MCF 10A (cell line): Measurements from ENCODE around the gene HOXB6. TPM values are rescaled to one million over a fixed set of nuclear protein-coding genes. Genes with fewer than 3 reads are reported as not detected.

ENCODE experiments used
- BruUV-seq: library from RNA; stranded (reverse); fragments of 400-500 nt; replicated peaks from 2 replicates; lab custom pipeline; 2021; lab: Mats Ljungman, UMichigan
- CTCF ChIA-PET: fragments of 300-600 bp; sonication (Branson Sonifier 250); formaldehyde crosslinking; extraction: SDS; loops from one replicate; lab custom pipeline; 2021; ENCODE audit warnings: antibody characterized with exemption, inconsistent platforms; lab: Yijun Ruan, JAX
- POLR2A ChIA-PET: fragments of 300-600, 350-650 bp; sonication (Branson Sonifier 250); formaldehyde crosslinking; extraction: SDS; loops from one replicate; lab custom pipeline; 2020; ENCODE audit warnings: antibody characterized with exemption, inconsistent platforms; lab: Yijun Ruan, JAX
- DNase-seq: peaks from one replicate; pipeline ENCODE4 v3.0.0-alpha.2; 2018; ENCODE audit not compliant: unreplicated experiment
- H3K27ac Mint-ChIP-seq: one replicate; pipeline ENCODE4 v1.8.0; 2022; ENCODE audit warnings: mild to moderate bottlenecking, low read depth, mixed read lengths; ENCODE audit not compliant: unreplicated experiment
- H3K27me3 Mint-ChIP-seq: one replicate; pipeline ENCODE4 v1.8.0; 2022; ENCODE audit warnings: mixed read lengths; ENCODE audit not compliant: insufficient read depth, unreplicated experiment
- H3K36me3 Mint-ChIP-seq: one replicate; pipeline ENCODE4 v1.8.0; 2022; ENCODE audit warnings: mild to moderate bottlenecking, moderate library complexity, mixed read lengths; ENCODE audit not compliant: insufficient read depth, unreplicated experiment
- H3K4me1 Mint-ChIP-seq: one replicate; pipeline ENCODE4 v1.8.0; 2022; ENCODE audit warnings: mixed read lengths; ENCODE audit not compliant: insufficient read depth, unreplicated experiment
- H3K4me3 Mint-ChIP-seq: one replicate; pipeline ENCODE4 v1.8.0; 2022; ENCODE audit warnings: mild to moderate bottlenecking, moderate library complexity, mixed read lengths; ENCODE audit not compliant: unreplicated experiment
- H3K9me3 Mint-ChIP-seq: one replicate; pipeline ENCODE4 v1.8.0; 2022; ENCODE audit warnings: mixed read lengths; ENCODE audit not compliant: unreplicated experiment
- CTCF ChIP-seq: fragments of 200-600 bp; IDR thresholded peaks from one replicate; pipeline ENCODE4 v1.8.0; 2022; ENCODE audit warnings: antibody characterized with exemption, mild to moderate bottlenecking; ENCODE audit not compliant: unreplicated experiment
- intact Hi-C: fragments of 100-400 bp; cut with micrococcal nuclease; formaldehyde crosslinking; loops from 2 replicates; pipeline ENCODE4 v1.14.1; 2022
- microRNA-seq: library from miRNA; unstranded; fragments of <30 nt; microRNA quantifications from one replicate; pipeline ENCODE4 v1.2.0, GENCODE V29; 2022
- total RNA-seq: library from RNA; stranded (reverse); gene quantifications from 2 replicates; pipeline ENCODE4 v1.2.3, GENCODE V29; 2022

The HOXB6 gene
- total RNA-seq, 1 experiment from 2014 or later = not detected

- Mint-ChIP-seq H3K4me3 (no peak overlapping the region), H3K4me1 (no peaks in the 10 kb centered on the region), H3K27ac (no peak overlapping the region), H3K27me3 (no peaks in the 10 kb centered on the region), H3K9me3 (no peaks in the 10 kb centered on the region), H3K36me3 (no peaks in the 10 kb centered on the region)
- ChIA-PET POLR2A (interaction anchor here (0.6 kb wide), 2 partner anchors 11 to 30 kb away, joined by 3 read pairs; no protein-coding TSS in a partner anchor), CTCF (interaction anchor here (0.5 to 0.9 kb wide), 5 partner anchors 13 to 1044 kb away, joined by 3 to 4 read pairs (median 3); no protein-coding TSS in a partner anchor)
- no TSS peak for BruUV-seq
- intact Hi-C loops = no loop called here
- DNase-seq = no peak
- TF ChIP-seq CTCF = no peak
Measured at GRCh38 chr17:48546924-48547807, 57.6 kb downstream of the HOXB6 start.

- intact Hi-C loops = no loop called here
- BruUV-seq = no TSS peak
- Mint-ChIP-seq H3K9me3 (no peaks in the 10 kb centered on the region), H3K27me3 (no peaks in the 10 kb centered on the region), H3K4me1 (no peaks in the 10 kb centered on the region), H3K36me3 (no peaks in the 10 kb centered on the region), H3K27ac (no peak overlapping the region), H3K4me3 (no peak overlapping the region)
- POLR2A ChIA-PET = interaction anchor here (0.6 kb wide), 1 partner anchor 31 kb away, joined by 3 read pairs; no protein-coding TSS in a partner anchor
- no peak for TF ChIP-seq CTCF
- CTCF ChIA-PET = interaction anchor here (0.5 to 0.9 kb wide), 4 partner anchors 13 to 1045 kb away, joined by 3 to 4 read pairs (median 3); no protein-coding TSS in a partner anchor
- no peak for DNase-seq
Measured at GRCh38 chr17:48546137-48546923, 58.5 kb downstream of the HOXB6 start.

Small RNA genes lying within 50 kb of the gene (microRNA-seq; reads per million reads assigned to microRNA genes)
- not detected for gene MIR196A1

Other genes with a start within 250 kb of the HOXB6 start
- gene SKAP1, start 174.8 kb downstream of the HOXB6 start, total RNA-seq = not detected in 2 replicates
- not detected in 2 replicates for gene HOXB1, start 74.0 kb downstream of the HOXB6 start, total RNA-seq
- 3.0 and 4.8 TPM in 2 replicates for gene HOXB2, start 59.9 kb downstream of the HOXB6 start, total RNA-seq
- 0.21 and 0.44 TPM in 2 replicates for gene HOXB4, start 26.6 kb downstream of the HOXB6 start, total RNA-seq
- 0.79 and 0.88 TPM in 2 replicates for gene HOXB3, start 14.7 kb downstream of the HOXB6 start, total RNA-seq
- gene HOXB5, start 11.2 kb downstream of the HOXB6 start, total RNA-seq = not detected in 2 replicates
- gene HOXB7, start 6.0 kb upstream of the HOXB6 start, total RNA-seq = not detected in 2 replicates
- gene HOXB8, start 10.3 kb upstream of the HOXB6 start, total RNA-seq = not detected in 2 replicates
- 1.4 and 2.5 TPM in 2 replicates for gene HOXB9, start 21.4 kb upstream of the HOXB6 start, total RNA-seq
- not detected in 2 replicates for gene PRAC1, start 117.5 kb upstream of the HOXB6 start, total RNA-seq
- gene PRAC2, start 118.2 kb upstream of the HOXB6 start, total RNA-seq = not detected in 2 replicates
- gene HOXB13, start 123.8 kb upstream of the HOXB6 start, total RNA-seq = not detected in 2 replicates
- not detected in 2 replicates for gene TTLL6, start 212.2 kb upstream of the HOXB6 start, total RNA-seq
- 96.1 and 113 TPM in 2 replicates for gene CALCOCO2, start 226.0 kb upstream of the HOXB6 start, total RNA-seq